GM21515 (cell line): ENCODE data around the gene SMTN.
A peak's percentile ranks its signal among the peaks of the same experiment; 100 is the strongest.
"Not testable (repeated sequence)": the region's sequence is repeated elsewhere in the genome, so short reads cannot be mapped to it uniquely, and the experiment has no call there.

ENCODE experiments used
- ATAC-seq: cut with Tn5 transposase; IDR thresholded peaks from one replicate; pipeline ENCODE4 v1.9.1; 2021; ENCODE audit not compliant: unreplicated experiment

SMTN gene

DNA sequence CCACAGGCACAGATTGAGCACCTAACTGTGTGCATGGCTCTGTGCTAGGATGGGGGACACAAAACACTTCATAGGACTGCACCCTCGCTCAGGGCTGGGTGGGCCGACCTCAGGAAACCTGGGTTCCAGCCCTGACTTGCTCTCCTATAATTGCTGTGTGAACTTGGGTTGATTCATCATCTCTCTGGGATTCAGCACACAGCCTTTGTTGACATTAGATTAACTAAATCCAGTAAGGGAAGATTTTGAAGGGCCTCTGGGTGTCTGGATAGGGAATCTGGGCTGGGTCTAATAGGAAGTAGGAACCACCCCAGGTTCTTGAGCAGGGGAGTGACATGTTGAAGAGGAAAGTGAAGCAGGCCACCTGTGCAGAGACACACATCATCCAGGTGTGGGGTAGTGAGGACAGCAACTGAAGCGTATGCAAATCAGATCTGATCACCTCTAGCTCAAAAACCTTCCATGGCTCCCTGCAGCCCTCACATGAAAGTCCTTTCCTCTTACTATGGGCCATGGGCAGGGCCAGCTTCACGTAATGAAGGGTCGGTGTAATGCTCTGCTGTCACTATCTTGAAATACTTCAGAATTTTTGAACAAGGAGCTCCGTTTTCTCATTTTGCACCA is 11.3 kb upstream of the SMTN start:
- ATAC-seq = not testable (repeated sequence)

DNA sequence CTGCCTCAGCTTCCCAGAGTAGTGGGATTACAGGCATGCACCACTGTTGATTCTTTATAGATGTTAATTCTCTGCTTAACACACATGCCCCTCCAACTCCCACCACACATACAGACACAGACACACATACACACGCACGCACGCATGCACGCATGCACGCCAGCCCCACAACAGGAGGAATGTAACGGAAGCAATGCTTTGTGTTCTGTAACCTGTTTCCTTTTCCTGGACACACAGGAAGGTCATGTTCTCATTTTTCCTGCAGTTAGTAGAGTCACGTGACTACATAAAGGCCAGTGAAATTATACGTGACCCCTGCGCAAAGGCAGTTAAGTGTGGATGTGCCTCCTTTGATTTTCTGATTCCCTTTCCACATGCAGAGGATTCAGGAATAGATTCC is 8.0 kb upstream of the SMTN start:
- ATAC-seq = not testable (repeated sequence)

DNA sequence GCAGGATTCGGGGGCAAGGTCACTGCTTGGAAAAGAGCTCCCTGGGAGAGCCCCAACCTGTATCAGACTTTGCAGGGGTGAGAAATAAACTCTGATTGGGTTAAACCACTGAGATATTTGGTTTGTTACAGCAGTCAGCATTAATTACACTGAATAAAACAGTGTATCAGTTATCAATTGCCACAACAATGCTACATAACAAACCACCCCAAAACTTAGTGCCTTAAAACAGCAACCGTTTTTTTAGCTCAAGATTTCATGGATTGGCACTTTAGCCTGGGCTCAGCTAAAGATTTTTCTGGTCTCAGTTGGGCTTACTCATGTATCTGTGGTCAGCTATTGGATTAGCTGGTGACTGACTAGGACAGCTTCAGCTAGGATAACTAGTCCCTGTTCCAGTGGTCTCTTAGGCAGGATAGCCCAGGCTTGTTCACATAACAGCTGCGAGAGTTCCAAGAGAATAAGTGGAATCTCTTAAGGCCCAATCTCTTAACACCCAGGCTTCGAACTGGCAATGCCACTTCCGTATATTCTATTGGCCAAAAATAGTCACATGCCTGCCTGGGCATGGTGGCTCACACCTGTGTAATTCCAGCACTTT is 7.5 kb upstream of the SMTN start:
- ATAC-seq = not testable (repeated sequence)

DNA sequence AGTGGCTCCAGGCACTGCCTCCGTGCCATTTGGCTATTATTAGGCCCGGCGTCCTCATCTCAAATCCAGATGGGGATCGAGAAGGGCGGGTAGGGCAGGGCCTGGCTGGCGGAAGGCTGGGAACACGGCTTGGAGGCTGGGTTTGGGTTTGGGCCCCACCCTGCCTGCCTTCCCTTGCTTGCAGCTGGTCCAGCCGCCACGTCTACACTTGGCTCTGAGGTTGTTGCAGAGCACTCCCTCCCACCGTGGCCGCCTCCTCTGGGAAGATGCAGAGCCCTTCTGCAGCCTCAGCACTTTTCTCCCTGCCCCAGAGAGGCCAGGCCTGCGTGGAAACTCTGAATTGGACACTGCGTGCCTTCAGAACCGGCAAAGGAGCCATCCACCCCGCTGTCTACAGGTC is 5.2 kb upstream of the SMTN start:
- ATAC-seq = no peak

DNA sequence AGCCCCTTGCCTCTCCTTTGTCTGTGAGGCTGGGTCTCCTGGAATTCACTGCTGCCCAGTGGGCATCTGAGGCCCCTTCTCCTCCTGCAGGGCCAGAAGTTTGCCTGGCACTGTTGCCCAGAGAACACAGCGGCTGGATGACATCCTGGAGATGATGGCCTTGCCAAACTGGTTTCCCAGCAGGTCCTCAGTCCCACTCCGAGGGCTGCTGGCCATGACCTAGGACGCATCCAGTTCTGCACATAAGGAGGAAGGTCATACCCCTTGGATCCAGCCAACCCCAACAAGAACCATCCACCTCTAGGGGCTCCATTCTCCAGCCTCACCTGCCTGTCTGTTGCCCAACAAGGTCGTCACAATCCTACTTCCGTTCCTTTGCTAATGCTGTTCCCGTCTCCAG is 3.4 kb upstream of the SMTN start:
- no peak for ATAC-seq

DNA sequence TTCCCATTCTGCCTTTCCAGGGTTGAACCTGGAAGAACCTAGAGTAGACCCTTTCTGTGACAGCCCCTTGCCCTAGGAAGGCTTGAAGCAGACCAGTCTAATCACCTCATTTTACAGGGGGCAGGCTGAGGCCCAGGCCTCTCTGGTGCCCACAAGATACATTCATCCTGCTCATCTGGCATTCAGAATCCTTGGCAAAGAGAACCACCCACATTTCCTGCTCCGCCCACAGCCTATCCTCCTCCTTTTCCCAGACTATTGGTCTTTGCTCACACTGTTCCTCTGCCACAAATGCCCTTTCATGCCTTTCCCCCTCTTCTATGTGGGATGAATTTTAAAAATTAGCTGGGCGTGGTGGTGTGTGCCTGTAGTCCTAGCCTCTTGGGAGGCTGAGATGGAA is 2.7 kb upstream of the SMTN start:
- ATAC-seq = not testable (repeated sequence)

DNA sequence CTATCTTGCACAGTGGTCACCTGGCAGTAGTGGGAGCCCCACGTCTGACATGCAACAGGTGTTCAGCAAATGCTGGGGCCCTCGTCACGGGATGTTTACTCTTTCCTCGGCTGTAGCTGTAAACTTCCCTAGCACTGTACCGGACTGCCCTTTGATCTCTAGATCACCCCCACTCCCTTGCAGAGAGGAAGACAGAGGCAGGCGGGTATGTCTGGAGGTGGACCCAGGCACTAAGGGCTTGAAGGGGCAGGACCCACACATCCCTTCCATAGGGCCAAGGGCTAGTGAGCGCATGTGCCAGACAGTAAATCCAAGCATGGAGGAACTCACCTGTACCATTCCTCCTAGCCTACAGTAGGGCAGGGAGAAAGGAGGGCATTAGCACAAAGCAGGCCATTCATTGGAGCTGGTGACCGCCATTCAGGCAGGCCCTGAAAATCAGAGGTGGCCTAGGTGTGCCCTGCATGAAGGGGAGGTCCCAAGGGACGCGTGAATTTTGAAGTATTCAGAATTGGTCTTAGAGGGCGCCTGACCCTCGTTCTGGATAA is 1.9 kb upstream of the SMTN start:
- ATAC-seq = no peak

DNA sequence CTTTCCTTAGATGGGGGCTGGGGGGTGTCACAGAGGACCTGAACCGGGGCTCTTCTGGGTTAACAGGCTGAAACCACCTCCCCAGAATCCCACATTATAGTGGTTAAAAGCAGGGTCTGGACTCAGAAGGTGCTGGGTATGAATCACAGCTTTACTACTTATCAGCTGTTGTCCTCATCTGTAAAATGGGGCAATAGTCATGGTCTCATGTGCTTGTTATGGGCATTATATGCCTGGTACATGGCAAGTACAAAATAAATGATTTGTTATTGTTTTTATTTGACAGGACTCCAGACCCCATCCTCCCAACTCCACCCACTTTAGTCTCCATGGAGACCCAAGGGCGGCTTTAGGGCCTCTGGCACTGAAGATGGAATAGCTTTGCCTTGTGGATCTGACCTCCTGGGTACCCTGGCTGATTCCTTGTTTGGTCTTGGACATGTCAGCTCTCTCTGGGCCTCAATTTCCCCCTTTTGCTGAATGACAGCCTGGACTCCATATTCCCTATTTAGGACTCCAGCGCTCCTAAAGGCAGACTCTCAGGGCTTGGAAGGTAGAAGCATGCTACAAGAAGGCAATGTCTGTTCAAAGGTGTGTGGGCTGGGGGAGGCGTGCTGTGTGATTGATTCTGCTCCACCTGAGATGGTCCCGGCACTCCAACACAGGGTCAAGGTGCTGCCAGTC is 812 bp upstream of the SMTN start:
- ATAC-seq = no peak

DNA sequence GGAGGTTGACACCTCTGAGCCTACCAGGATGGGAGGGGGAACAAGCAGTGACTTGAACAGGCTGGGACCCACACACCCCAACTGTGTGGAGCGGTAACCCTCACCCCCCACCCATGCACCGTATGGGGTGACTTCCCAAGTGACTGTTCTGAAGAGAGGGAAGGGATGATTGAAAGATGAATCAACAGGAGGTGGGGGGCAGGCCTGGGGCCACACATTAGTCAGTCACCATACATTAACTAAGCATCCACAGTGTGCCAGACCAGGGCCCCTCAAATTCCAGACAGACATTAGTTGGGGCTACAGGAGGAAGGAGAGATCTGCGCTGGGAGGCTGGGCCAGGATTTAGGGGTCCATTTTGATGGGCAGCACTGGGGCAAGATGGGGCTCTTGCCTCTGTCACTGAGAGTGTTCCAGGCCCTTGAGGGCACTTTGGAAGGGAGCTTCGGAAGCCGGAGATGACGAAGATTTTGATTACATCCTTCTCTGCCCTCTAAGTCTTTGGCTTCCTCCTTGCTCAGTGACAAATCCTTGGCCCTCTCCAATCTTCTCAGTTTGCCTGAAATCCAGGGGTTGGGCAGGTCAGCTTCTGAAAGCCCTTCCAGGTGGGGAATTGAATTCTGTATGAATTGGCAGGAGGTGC is 966 bp downstream of the SMTN start:
- no peak for ATAC-seq

DNA sequence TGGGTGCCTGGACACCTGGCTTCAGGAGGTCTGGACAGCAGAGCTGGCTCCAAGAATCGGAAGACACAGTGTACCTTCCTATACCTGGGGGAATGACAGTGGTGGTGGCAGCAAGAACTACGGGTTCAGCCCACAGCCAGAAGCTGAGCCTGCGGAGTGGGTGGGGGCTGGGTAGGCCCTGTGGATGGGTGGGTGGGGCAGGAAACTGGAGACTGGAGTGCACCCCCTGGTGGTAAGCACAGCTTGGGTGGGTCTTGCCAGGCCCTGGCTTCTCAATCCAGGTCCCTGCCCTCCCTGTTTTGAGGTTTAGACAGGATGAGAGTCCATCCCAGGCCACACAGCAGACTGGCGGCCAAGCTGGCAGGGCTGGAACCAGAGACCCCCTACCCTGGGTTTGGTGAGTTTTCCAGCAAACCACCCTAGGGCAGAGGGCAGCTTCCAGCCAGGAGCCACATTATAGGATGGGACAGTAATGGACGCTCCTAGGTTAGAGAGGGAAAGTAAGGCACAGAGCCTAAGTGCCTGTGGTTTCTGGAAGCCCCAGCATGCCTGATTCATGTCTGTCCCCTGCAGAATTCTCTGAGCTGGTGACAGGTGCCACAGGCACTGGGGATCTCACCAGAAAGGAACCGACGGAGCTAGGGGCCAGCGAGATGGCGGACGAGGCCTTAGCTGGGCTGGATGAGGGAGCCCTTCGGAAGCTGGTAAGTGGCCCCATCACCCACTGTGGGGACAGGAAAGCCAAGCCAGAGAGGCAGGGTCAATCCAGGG is 1.7 kb downstream of the SMTN start:
- ATAC-seq = no peak

DNA sequence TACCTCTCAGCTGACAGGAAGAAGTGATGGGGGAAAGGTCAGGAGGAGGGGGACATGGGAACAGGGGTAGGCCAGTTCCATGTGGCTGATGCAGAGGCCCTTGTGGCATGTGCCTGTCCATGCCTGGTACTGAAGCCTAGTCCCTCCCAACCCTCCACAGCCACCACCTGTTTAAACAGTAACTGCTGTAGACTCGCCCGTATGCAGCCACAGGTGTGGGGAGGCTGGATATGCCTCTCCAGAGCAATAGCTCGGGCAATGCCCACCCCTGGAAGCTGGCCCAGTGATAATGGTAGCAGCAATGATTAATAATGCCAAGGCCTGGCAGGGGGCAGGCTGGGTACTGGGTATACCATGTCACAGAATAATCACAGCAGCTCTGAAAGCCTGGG is 2.3 kb downstream of the SMTN start:
- ATAC-seq = no peak

DNA sequence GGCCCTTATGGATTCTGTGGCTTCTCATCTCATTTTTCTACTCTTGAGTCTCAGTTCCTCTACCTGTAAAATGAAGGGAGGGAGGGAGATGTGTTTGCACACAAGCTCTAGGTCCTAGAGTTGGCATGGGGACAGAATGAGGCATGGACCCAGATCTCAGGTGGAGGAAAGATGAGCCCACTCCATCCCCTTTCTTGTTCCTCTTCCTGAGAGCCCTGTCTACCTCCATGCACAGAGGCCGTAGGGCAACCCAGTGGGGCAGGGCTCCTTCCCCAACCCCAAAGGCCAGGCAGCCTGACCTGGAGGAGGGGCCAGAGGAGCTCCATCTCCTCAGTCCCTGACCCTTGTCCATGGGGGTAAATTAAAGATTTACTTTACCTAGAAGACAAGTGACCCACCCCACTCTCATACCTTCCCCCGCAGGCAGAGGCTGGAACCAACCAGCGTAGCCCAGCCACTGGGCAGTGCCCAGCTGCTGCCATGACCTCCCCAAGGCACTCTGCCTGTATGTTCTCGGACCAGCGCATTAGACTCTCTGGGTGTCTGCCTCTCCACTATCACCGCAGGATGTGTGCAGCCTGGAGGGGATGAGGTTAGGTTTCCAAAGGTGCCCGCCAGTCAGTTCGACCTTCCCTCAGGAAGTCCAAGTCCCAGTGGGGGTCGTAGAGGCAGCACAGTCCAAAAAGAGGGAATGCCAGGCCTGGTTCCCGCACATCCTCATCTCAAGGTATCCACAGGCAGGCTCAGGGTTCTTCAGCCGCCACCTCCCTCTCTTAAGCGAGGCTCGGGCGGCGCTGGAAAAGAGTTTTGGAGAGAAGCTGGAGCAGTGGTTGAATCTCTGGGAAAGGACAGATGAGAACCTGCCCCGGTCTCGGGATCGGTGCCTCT is 3.0 kb downstream of the SMTN start:
- no peak for ATAC-seq

DNA sequence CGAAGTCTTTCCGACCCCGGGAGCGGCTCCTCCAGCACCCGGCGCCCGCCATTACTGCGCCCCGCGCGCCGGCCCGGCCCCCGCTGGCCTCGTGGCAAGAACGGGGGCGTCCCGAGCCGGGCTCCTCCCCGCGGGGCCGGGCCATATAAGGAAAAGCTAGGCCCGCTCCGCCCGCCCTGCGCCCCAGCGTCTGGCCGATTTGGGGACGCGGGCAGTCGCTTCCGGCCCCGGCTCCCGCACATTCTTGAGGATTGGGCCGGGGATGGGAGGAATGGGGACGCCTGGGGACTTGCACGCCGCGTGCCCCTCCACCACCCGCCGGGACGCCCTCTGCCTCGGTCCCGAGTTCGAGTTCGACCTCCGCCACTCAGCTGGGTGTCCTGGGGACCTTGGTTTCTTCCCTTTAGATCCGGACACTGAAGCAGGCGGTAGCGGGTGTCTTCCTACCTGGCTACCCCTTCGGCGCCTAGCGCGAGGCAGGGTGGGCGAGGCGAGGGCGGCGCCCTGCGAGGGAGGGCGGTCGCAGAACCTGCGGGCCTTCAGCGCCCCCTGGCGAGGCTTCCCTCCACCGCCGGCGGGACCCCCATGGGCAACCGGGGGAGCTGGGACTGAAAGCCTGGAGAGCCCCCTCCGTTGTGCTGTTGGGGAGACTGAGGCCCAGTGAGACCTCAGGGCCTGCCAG is 3.8 kb downstream of the SMTN start:
- ATAC-seq = peak; percentile 56

DNA sequence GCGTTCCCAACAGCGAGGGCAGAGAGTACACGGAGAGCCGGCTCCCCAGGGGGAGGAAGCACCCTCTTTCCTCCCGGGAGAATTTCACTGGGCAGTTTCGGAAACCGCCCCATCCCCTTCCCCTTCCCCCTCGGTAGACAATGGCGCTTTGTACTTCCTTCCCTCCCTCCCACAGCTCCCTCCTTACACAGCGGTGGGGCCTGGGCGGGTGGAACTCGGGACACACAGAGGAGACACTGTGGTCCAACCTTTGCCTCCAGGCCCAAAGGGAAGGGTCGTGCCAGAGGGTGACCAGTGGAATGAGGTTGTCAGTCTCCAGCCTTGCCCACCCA is 4.3 kb downstream of the SMTN start:
- no peak for ATAC-seq

DNA sequence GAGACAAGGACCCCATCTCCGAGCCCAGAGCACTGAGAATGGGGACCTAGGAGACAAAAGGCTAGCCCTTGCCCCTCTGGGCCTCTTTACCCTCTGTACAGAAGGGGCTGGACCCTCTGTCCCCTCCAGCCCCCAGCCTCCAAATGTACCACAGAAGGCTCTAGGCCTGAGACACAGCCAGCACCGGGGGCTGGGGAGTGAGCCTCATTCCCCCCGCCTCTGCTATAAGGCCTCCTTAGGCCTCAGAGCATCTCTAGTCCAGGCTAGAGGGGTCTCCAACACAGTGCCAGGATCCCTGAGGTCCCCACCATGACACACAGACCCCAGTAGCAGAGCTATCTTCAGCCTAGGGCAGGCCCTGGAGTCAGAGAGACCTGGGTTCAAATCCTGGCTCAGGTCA is 4.8 kb downstream of the SMTN start:
- no peak for ATAC-seq

DNA sequence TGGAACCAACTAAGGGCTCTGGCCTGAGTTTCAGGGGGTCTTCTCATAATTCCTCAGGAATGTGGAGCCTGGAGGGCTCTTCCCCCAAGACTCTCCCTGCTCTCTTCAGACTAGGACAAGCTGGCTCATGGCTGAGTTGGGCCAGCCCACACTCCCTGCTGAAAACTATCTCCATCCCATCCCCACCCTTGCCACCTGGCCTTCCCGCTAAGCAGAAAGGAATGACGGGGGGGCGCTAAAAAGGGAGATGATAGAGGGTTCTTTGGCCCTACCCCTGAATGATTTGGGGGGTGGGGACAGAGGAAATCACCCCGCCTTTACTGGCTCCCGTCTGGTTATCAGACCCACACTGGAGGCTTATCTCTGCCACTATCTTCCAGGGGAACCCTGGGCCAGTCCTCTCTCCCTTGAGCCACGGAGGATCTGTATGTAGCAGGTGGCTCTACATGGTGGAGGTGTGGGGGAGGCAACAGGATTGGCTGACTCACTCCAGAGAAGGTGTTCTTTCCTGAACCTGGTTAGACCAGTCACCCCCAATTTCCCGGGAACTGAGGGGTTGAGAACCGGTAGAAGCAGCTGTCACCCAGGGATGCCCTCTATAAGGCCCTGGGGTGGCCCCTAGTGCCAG is 5.7 kb downstream of the SMTN start:
- no peak for ATAC-seq

DNA sequence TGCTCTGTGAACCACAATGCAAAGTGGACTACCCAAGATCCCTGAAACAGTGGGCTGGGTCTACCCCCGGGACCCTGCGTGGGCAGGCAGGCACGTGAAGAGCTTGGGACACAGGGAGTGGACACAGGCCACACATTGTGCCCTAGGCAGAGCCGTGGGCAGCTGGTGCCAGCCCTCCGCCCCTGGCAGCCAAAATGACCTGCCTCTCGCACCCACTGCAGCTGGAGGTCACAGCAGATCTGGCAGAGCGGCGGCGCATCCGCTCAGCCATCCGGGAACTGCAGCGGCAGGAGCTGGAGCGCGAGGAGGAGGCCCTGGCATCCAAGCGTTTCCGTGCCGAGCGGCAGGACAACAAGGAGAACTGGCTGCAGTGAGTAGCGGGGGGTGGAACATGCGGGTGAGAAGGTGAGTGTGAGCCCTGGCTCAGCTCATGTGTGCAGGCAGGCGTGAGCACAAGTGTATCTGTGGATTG is 6.7 kb downstream of the SMTN start:
- no peak for ATAC-seq

DNA sequence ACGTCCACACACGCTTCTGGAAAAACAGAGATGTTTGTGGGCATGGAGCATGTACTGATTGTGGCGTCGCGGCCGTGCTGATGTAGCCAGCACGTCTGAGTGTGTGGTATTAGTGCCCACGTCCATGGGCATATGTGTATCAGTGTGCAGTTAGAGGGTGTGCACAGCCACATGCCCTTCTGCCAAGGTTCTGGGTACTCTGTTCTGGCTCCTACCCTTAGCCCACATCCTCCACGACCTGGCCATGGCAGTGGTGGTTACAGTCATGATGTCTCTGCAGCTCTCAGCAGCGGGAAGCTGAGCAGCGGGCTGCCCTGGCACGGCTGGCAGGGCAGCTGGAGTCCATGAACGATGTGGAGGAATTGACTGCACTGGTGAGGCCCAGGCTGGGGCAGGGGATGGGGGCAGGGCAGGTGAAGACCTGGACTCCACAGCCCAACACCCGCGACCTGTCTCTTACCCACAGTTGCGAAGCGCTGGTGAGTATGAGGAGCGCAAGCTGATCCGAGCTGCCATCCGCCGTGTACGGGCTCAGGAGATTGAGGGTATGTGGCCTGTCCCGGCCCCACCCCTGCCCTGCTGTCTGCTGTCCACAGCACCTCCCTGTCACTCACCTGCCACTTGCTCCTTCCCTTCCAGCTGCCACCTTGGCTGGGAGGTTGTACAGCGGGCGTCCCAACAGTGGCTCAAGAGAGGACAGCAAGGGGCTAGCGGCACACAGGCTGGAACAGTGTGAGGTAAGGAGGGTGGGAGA is 7.3 kb downstream of the SMTN start:
- ATAC-seq = no peak
